HepG2 (cell line): ENCODE measurements around the gene PSMD1. TPM values are rescaled to one million over a fixed set of nuclear protein-coding genes. Genes with fewer than 3 reads are reported as not detected.
A peak's percentile ranks its signal among the peaks of the same experiment; 100 is the strongest.

Experiments
- AGO2 ChIP-seq: fragments of 200-400 bp; formaldehyde crosslinking; optimal IDR thresholded peaks from 2 replicates; pipeline ENCODE3; 2017; ENCODE audit warnings: mild to moderate bottlenecking, low read depth, low read length, moderate library complexity
- BRD4 ChIP-seq: sonication (generic); formaldehyde crosslinking; IDR thresholded peaks from 2 replicates; pipeline ENCODE4 v1.4.0; 2020; ENCODE audit warnings: missing genetic modification reagents
- CBX1 ChIP-seq: IDR thresholded peaks from one replicate; pipeline ENCODE4 v1.6.1; 2016; ENCODE audit warnings: antibody characterized with exemption, low read depth
- CSRNP1 ChIP-seq: sonication (generic); formaldehyde crosslinking; IDR thresholded peaks from 2 replicates; pipeline ENCODE4 v1.8.1; 2023; ENCODE audit warnings: mild to moderate bottlenecking, missing genetic modification reagents
- DNMT1 ChIP-seq: sonication (generic); formaldehyde crosslinking; IDR thresholded peaks from 2 replicates; pipeline ENCODE4 v1.5.1; 2020; ENCODE audit warnings: mild to moderate bottlenecking, missing genetic modification reagents
- DNMT3B ChIP-seq: conservative IDR thresholded peaks from 2 replicates; pipeline ENCODE4 v1.6.1; 2016; ENCODE audit warnings: missing biosample characterization, control low read depth
- MTF2 ChIP-seq: sonication (generic); formaldehyde crosslinking; IDR thresholded peaks from 2 replicates; pipeline ENCODE4 v1.5.0; 2020; ENCODE audit warnings: missing genetic modification reagents, borderline replicate concordance
- RBM22 ChIP-seq: fragments of 200-400 bp; formaldehyde crosslinking; optimal IDR thresholded peaks from 2 replicates; pipeline ENCODE3; 2017; ENCODE audit warnings: mild to moderate bottlenecking, low read length, moderate library complexity
- REL ChIP-seq: sonication (generic); formaldehyde crosslinking; conservative IDR thresholded peaks from 2 replicates; pipeline ENCODE4 v1.8.0; 2022; ENCODE audit warnings: mild to moderate bottlenecking, missing genetic modification reagents, moderate library complexity
- RFX5 ChIP-seq: IDR thresholded peaks from 2 replicates; pipeline ENCODE4 v1.6.1; 2011; ENCODE audit warnings: low read depth, low read length, improper control_type of control experiment
- ZBTB26 ChIP-seq: IDR thresholded peaks from 2 replicates; pipeline ENCODE4 v1.6.1; 2016; ENCODE audit warnings: missing compliant biosample characterization, missing genetic modification reagents, borderline replicate concordance
- ZNF3 ChIP-seq: IDR thresholded peaks from 2 replicates; pipeline ENCODE4 v1.7.0; 2017; ENCODE audit warnings: inconsistent platforms
- ZNF318 ChIP-seq: sonication (generic); formaldehyde crosslinking; IDR thresholded peaks from 2 replicates; pipeline ENCODE4 v1.4.0; 2020; ENCODE audit warnings: mild to moderate bottlenecking, missing genetic modification reagents
- ZNF782 ChIP-seq: sonication (generic); formaldehyde crosslinking; IDR thresholded peaks from 2 replicates; pipeline ENCODE4 v1.4.0; 2020; ENCODE audit warnings: missing genetic modification reagents, mild to moderate bottlenecking, borderline replicate concordance
- ZNF800 ChIP-seq: sonication (generic); formaldehyde crosslinking; IDR thresholded peaks from 2 replicates; pipeline ENCODE4 v1.4.0; 2020; ENCODE audit warnings: missing genetic modification reagents
- polyA plus RNA-seq, 8 experiments: library from polyadenylated mRNA; depleted of rRNA in 3 of 8; stranded (reverse) in 7 of 8; unstranded in 1 of 8; fragments of >200 nt; fragmentation: Illumina TruSeq in 4 of 8; extraction: Trizol in 4 of 8; gene quantifications; 2 replicates each; pipeline versions ENCODE4 v1.2.1 to v1.2.3, GENCODE V29; 2011 to 2016; ENCODE audit warnings: low read depth in 4 of 8, missing spikeins in 1 of 8, mixed read lengths in 1 of 8; ENCODE audit not compliant: insufficient read depth in 1 of 8
- total RNA-seq, 5 experiments: library from RNA; depleted of rRNA; stranded (reverse); fragments of >200 nt; fragmentation: Illumina TruSeq; extraction: Trizol; gene quantifications; 2 replicates each; pipeline ENCODE4 v1.2.3, GENCODE V29; 2016; ENCODE audit warnings: low read depth in 1 of 5

The PSMD1 gene
- total and polyA plus RNA-seq, 2 of the 13 experiments (the other 11 are each of a cell fraction or from before 2014, with no cell fraction given), result 136 to 191 TPM

GRCh38 chr2:231050018-231050901, 6.4 kb upstream of the PSMD1 start (continued):
- TF ChIP-seq ZBTB26 (CRISPR knock-in tag), result peak; percentile 77
- peak; percentile 95 for TF ChIP-seq RBM22
- peak; percentile 98 for TF ChIP-seq ZNF800 (CRISPR knock-in tag)
- TF ChIP-seq ZNF3 (CRISPR knock-in tag), result peak; percentile 82; the same call in 1 of the 2 replicates
- TF ChIP-seq AGO2, result peak; percentile 95
- peak; percentile 97 for TF ChIP-seq CBX1
- peak; percentile 42; the same call in 1 of the 2 replicates for TF ChIP-seq RFX5
- TF ChIP-seq ZNF782 (CRISPR knock-in tag), result no peak
- TF ChIP-seq REL (CRISPR knock-in tag), result peak; percentile 98
- TF ChIP-seq BRD4 (CRISPR knock-in tag), result peak; percentile 97
- peak; percentile 87; the same call in 1 of the 2 replicates for TF ChIP-seq CSRNP1 (CRISPR knock-in tag)
- TF ChIP-seq DNMT3B (CRISPR knock-in tag), result peak; percentile 52; the same call in 1 of the 2 replicates
- TF ChIP-seq MTF2, result no peak
- TF ChIP-seq ZNF318 (CRISPR knock-in tag), result peak; percentile 86; the same call in 1 of the 2 replicates
- TF ChIP-seq DNMT1 (CRISPR knock-in tag), result peak; percentile 11; the same call in 1 of the 2 replicates
